ENCODE measurements around the gene ARFRP1.

- TF ChIP-seq, protein P1, sequence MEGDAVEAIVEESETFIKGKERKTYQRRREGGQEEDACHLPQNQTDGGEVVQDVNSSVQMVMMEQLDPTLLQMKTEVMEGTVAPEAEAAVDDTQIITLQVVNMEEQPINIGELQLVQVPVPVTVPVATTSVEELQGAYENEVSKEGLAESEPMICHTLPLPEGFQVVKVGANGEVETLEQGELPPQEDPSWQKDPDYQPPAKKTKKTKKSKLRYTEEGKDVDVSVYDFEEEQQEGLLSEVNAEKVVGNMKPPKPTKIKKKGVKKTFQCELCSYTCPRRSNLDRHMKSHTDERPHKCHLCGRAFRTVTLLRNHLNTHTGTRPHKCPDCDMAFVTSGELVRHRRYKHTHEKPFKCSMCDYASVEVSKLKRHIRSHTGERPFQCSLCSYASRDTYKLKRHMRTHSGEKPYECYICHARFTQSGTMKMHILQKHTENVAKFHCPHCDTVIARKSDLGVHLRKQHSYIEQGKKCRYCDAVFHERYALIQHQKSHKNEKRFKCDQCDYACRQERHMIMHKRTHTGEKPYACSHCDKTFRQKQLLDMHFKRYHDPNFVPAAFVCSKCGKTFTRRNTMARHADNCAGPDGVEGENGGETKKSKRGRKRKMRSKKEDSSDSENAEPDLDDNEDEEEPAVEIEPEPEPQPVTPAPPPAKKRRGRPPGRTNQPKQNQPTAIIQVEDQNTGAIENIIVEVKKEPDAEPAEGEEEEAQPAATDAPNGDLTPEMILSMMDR (conservative IDR thresholded peaks at IDR 0.05; ENCODE audit: low read length) = no peak
- TF ChIP-seq EZH2phosphoT487 (IDR thresholded peaks at IDR 0.05; ENCODE audit: borderline replicate concordance, low read depth, low read length) = no peak
Observed at GRCh38 chr20:63685269-63686026, 22.3 kb downstream of the ARFRP1 start.
